Measurements from ENCODE around the gene PROSER2.

Gene PROSER2

DNA sequence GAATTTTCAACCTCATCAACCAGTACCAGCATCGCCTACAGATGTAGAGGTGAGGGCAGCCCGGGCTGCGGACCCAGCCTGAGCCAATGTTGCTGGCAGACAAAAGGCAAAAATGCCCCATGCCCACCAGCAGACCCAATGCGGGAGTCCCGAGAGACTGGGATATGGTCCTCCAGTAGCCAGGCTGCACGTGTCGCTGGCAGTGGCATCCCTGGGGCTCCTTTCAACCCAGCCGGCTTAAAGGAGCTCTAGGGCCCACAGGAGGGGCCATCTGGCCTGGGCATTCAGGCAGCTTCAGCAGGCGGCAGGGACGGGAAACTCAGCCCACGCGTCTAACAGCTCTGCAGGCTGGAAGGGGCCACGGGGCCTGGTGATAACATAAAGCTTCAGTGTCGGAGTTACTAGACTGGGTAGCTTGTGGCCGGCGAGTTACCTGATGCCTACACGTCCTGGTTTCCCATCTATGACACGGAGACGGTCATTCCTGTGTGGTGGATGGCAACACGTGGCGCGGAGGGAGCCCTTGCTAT is 70.7 kb downstream of the PROSER2 start:
- H3K4me3 ChIP-seq (replicated peaks; ENCODE audit: low read depth, low read length) = no peak overlapping the region
- TF ChIP-seq, protein P1, sequence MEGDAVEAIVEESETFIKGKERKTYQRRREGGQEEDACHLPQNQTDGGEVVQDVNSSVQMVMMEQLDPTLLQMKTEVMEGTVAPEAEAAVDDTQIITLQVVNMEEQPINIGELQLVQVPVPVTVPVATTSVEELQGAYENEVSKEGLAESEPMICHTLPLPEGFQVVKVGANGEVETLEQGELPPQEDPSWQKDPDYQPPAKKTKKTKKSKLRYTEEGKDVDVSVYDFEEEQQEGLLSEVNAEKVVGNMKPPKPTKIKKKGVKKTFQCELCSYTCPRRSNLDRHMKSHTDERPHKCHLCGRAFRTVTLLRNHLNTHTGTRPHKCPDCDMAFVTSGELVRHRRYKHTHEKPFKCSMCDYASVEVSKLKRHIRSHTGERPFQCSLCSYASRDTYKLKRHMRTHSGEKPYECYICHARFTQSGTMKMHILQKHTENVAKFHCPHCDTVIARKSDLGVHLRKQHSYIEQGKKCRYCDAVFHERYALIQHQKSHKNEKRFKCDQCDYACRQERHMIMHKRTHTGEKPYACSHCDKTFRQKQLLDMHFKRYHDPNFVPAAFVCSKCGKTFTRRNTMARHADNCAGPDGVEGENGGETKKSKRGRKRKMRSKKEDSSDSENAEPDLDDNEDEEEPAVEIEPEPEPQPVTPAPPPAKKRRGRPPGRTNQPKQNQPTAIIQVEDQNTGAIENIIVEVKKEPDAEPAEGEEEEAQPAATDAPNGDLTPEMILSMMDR (IDR thresholded peaks at IDR 0.05; ENCODE audit: low read length, missing control alignments) = no peak
- no peak for DNase-seq (ENCODE audit: low read depth)

DNA sequence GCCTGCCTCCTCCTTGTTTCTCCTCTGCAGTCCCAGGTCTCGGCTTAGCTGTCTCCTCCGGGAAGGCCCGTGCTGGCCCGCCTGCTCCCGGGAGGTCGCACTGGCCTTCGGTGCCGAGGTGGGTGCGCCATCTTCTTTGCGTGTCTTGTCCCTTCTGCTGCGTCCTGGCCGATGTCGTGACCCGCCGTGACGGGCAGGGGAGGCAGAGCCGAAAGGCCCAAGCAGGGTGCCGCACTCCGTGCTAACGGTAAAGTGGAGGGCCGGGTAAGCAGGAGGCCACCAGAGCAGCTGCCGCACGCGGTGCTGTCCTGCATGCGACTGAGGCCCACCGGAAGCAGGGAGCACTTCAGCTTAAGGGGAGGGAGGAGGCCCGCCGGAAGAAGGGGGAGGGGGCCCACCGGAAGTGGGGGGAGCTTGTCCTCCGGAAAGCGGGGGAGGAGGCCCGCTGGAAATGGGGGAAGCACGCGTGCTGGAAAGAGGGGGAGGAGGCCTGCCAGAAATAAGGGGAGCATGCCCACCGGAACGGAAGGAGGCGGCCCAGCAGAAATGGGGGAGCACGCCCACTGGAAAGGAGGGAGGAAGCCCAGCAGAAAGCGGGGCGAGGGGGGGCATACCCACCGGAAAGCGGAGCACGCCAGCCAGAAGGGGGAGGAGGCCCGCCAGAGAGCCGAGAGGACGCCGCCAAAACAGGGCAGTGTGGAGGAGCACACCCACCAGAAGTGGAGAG is 71.4 kb downstream of the PROSER2 start:
- H3K4me3 ChIP-seq (replicated peaks; ENCODE audit: low read depth, low read length) = no peak overlapping the region
- TF ChIP-seq, protein P1 (IDR thresholded peaks at IDR 0.05; ENCODE audit: low read length, missing control alignments) = no peak

DNA sequence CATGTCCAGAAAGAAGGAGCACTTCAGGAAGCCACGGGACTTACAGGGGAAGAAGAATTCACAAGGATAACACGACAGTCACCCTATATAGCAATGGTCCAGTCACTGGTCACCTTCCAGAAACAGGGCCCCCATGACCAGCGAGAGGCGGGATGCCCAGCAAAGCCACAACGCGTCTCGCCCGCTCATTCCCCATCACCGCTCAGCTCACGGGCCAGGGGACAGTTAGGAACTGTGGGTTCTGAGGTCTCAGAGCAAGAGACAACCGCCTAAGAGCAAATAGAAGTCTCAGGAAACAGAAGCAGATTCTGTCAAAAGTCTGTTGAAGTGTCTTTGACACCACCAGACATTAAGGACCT is 71.9 kb downstream of the PROSER2 start:
- DNase-seq (ENCODE audit: low read depth) = no peak
- H3K4me3 ChIP-seq (replicated peaks; ENCODE audit: low read depth, low read length) = no peak overlapping the region
- TF ChIP-seq, protein P1 (IDR thresholded peaks at IDR 0.05; ENCODE audit: low read length, missing control alignments) = no peak

More for the DNA sequence above, 71.4 kb downstream of the PROSER2 start:
- DNase-seq (ENCODE audit: low read depth) = no peak

DNA sequence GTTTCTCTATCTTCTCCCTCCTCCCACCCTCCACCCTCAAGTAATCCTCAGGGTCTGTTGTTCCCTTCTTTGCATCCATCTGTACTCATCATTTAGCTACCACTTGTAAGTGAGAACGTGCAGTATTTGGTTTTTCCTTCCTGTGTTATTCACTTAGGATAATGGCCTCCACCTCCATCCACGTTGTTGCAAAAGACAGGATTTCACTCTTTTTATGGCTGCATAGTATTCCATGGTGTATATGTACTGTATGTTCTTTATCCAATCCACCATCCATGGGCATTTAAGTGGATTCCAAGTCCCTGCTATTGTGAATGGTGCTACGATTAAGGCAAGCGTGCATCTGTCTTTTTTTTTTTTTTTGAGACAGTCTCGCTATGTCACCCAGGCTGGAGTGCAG is 72.4 kb downstream of the PROSER2 start:
- no peak for DNase-seq (ENCODE audit: low read depth)
- no peak overlapping the region for H3K4me3 ChIP-seq (replicated peaks; ENCODE audit: low read depth, low read length)
- TF ChIP-seq, protein P1 (IDR thresholded peaks at IDR 0.05; ENCODE audit: low read length, missing control alignments) = no peak

DNA sequence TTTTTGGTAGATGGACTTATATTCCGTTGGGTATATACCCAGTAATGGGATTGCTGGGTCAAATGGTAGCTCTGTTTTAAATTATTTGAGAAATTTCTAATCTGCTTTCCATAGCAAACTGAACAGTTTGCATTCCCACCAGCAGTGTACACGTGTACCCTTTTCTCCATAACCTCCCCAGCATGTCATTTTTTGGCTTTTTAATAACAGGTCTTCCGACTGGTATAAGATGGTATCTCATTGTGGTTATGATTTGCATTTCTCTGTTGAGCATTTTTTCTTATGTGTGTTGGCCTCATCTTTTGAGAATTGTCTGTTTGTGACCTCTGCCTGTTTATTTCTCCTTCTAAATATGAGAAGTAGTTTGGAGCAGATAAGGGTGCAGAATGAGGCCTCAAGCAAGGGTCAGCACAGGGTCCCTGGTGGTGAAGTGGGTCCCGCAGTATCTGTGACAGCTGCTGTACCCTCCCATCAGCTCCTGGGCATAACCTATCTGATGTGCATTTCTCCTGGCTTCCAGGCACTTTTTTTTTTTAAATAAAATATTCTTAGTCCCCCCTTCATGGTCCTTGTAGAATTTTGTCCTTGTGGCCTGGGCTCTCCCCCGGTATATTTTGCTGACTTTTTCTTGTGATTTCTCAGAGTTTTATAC is 73.5 kb downstream of the PROSER2 start:
- H3K4me3 ChIP-seq (replicated peaks; ENCODE audit: low read depth, low read length) = no peak overlapping the region
- TF ChIP-seq, protein P1 (IDR thresholded peaks at IDR 0.05; ENCODE audit: low read length, missing control alignments) = no peak
- DNase-seq (ENCODE audit: low read depth) = no peak

DNA sequence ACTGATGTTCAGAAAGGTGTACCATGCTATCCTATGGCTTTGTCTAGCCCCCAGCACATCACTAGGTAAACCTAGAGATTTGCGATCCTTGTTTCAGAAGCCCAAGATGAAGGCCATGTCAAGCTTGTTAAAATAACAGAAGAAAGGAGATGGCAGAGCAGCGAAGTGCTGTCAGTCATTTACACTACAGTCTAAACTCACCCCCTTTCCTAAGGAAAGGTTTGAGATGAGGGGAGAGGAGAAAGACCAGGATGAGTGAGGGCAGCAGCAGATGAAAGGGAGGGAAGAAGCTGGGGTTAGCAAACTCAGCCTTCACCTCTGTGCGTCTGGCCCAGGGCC is 74.8 kb downstream of the PROSER2 start:
- H3K4me3 ChIP-seq (replicated peaks; ENCODE audit: low read depth, low read length) = no peak overlapping the region
- TF ChIP-seq, protein P1 (IDR thresholded peaks at IDR 0.05; ENCODE audit: low read length, missing control alignments) = no peak
- no peak for DNase-seq (ENCODE audit: low read depth)

All from fibroblast of pulmonary artery (primary cell).